ENCODE data around the gene OR2K2.
"Not testable (repeated sequence)": the region's sequence is repeated elsewhere in the genome, so short reads cannot be mapped to it uniquely, and the experiment has no call there.

The OR2K2 gene

GRCh38 chr9:111282845-111283244 lies 47.2 kb downstream of the OR2K2 start:
- POLR2A ChIA-PET, result no interaction called here
- TF ChIP-seq CTCF (IDR thresholded peaks at IDR 0.05; ENCODE audit: control extremely low read depth, extremely low read depth, low read depth, missing control alignments), result no peak
- CTCF ChIA-PET, result interaction anchor here (1.2 to 1.7 kb wide), 2 partner anchors 9 to 16 kb away, joined by 3 to 4 read pairs; no protein-coding TSS in a partner anchor
- DNase-seq (ENCODE audit: extremely low spot score), result no peak

- DNase-seq (ENCODE audit: extremely low spot score); CTCF ChIA-PET; POLR2A ChIA-PET: not testable (repeated sequence)
Measured at GRCh38 chr9:111280795-111281194, 49.2 kb downstream of the OR2K2 start.
